Suprapubic skin (tissue), 4 donors: ENCODE measurements around the gene NUDT4. TPM values are rescaled to one million over a fixed set of nuclear protein-coding genes. Genes with fewer than 3 reads are reported as not detected.

Source experiments
- DNase-seq, 2 donors: peaks; one replicate each; pipeline ENCODE4 v3.0.0-alpha.2; 2019; ENCODE audit warnings: low spot score in 2 of 2
- H3K27ac ChIP-seq: fragments of 200-600 bp; sonication (generic); one replicate; pipeline ENCODE4 v1.5.1; 2019
- H3K27me3 ChIP-seq: fragments of 200-600 bp; sonication (generic); one replicate; pipeline ENCODE4 v1.5.1; 2019
- H3K36me3 ChIP-seq: fragments of 200-600 bp; sonication (generic); one replicate; pipeline ENCODE4 v1.5.1; 2019
- H3K4me1 ChIP-seq: fragments of 200-600 bp; sonication (generic); one replicate; pipeline ENCODE4 v1.5.1; 2019
- H3K4me3 ChIP-seq: fragments of 200-600 bp; sonication (generic); one replicate; pipeline ENCODE4 v1.5.1; 2019; ENCODE audit warnings: mild to moderate bottlenecking
- H3K9me3 ChIP-seq: fragments of 200-600 bp; sonication (generic); one replicate; pipeline ENCODE4 v1.5.1; 2019
- CTCF ChIP-seq, 2 donors: fragments of 200-600 bp in 1 of 2; fragments of 450-650 bp in 1 of 2; sonication (generic) in 1 of 2; IDR thresholded peaks; one replicate each; pipeline ENCODE4 v1.5.1; 2016 to 2019; ENCODE audit warnings: antibody characterized with exemption in 2 of 2, mild to moderate bottlenecking in 1 of 2, moderate library complexity in 1 of 2
- EP300 ChIP-seq: sonication (generic); formaldehyde crosslinking; IDR thresholded peaks from one replicate; pipeline ENCODE4 v1.6.1; 2017; ENCODE audit warnings: antibody characterized with exemption
- POLR2A ChIP-seq, 2 donors: fragments of 450-650 bp; IDR thresholded peaks; one replicate each; pipeline ENCODE4 v1.6.1; 2017; ENCODE audit warnings: antibody characterized with exemption in 2 of 2, mild to moderate bottlenecking in 2 of 2, moderate library complexity in 2 of 2
- POLR2AphosphoS5 ChIP-seq, 3 donors: sonication (generic); formaldehyde crosslinking; IDR thresholded peaks; one replicate each; pipeline ENCODE4 v1.6.1; 2017; ENCODE audit warnings: antibody characterized with exemption in 3 of 3
- WGBS: methylation state at CpG from one replicate; pipeline ENCODE4 v1.1.5; 2018; 5-methylcytosine and 5-hydroxymethylcytosine counted together
- total RNA-seq, 4 donors: library from RNA; depleted of rRNA; stranded (reverse); fragments of >200 nt; gene quantifications; one replicate each; pipeline ENCODE4 v1.1.0, GENCODE V29; 2016

Gene NUDT4
- 10 to 100 TPM; 27.1 to 46.7 (median 34.5) TPM for total RNA-seq

GRCh38 chr12:93377252-93378195 lies at the start of gene NUDT4:
Gene NUDT4, plus strand, starts transcription at chr12:93377925. Its CDS starts 398 bp downstream, at chr12:93378323.
- 3% methylated on average over 28 of the region's 79 CpGs for WGBS
- H3K4me1 ChIP-seq: peaks cover 37% of the 10 kb centered on the region
- TF ChIP-seq CTCF (IDR thresholded peaks at IDR 0.05) (no peak), POLR2A (IDR thresholded peaks at IDR 0.05) (peak; percentile 17 to 79), POLR2AphosphoS5 (IDR thresholded peaks at IDR 0.05) (peak in 2 of 3 donors; percentile 61 to 62), EP300 (no peak)

GRCh38 chr12:93333054-93333453 lies 44.7 kb upstream of the NUDT4 start:
- Histone ChIP-seq H3K9me3 (no peaks in the 10 kb centered on the region), H3K4me3 (no peak overlapping the region), H3K4me1 (no peaks in the 10 kb centered on the region), H3K27ac (no peak overlapping the region), H3K27me3 (no peaks in the 10 kb centered on the region), H3K36me3 (no peaks in the 10 kb centered on the region)
- no peak for DNase-seq
- WGBS: 93% methylated on average over 3 of the region's 3 CpGs
- no peak for TF ChIP-seq POLR2A (IDR thresholded peaks at IDR 0.05)

More at GRCh38 chr12:93377252-93378195, at the start of gene NUDT4:
- H3K36me3 ChIP-seq: no peaks in the 10 kb centered on the region
- H3K27ac ChIP-seq: peak within 1 kb of the TSS; percentile 95
- H3K4me3 ChIP-seq: peak within 1 kb of the TSS; percentile 88
- DNase-seq: peak; percentile 97 to 98
- no peaks in the 10 kb centered on the region for H3K9me3 ChIP-seq
- no peaks in the 10 kb centered on the region for H3K27me3 ChIP-seq

- WGBS: 93% methylated on average over 3 of the region's 3 CpGs
Observed at GRCh38 chr12:93333828-93334227, 43.9 kb upstream of the NUDT4 start.

GRCh38 chr12:93335603-93336162 lies 42.0 kb upstream of the NUDT4 start:
- WGBS: 97% methylated on average over 9 of the region's 9 CpGs
- Histone ChIP-seq H3K27ac (no peak overlapping the region), H3K36me3 (no peaks in the 10 kb centered on the region), H3K4me1 (no peaks in the 10 kb centered on the region), H3K4me3 (no peak overlapping the region), H3K27me3 (no peaks in the 10 kb centered on the region), H3K9me3 (no peaks in the 10 kb centered on the region)
- no peak for TF ChIP-seq POLR2AphosphoS5 (IDR thresholded peaks at IDR 0.05)
- TF ChIP-seq CTCF (IDR thresholded peaks at IDR 0.05): no peak
- no peak for TF ChIP-seq EP300
- no peak for TF ChIP-seq POLR2A (IDR thresholded peaks at IDR 0.05)
- no peak for DNase-seq

More at GRCh38 chr12:93333828-93334227, 43.9 kb upstream of the NUDT4 start:
- no peak overlapping the region for H3K4me3 ChIP-seq
- H3K27ac ChIP-seq: no peak overlapping the region
- no peaks in the 10 kb centered on the region for H3K4me1 ChIP-seq
- H3K36me3 ChIP-seq: no peaks in the 10 kb centered on the region
- no peak for TF ChIP-seq EP300
- no peak for TF ChIP-seq CTCF (IDR thresholded peaks at IDR 0.05)
- TF ChIP-seq POLR2A (IDR thresholded peaks at IDR 0.05): no peak
- no peak for TF ChIP-seq POLR2AphosphoS5 (IDR thresholded peaks at IDR 0.05)
- no peaks in the 10 kb centered on the region for H3K9me3 ChIP-seq
- no peaks in the 10 kb centered on the region for H3K27me3 ChIP-seq
- no peak for DNase-seq

GRCh38 chr12:93336291-93336741 lies 41.4 kb upstream of the NUDT4 start:
- DNase-seq: no peak
- TF ChIP-seq CTCF (IDR thresholded peaks at IDR 0.05) (no peak), POLR2AphosphoS5 (IDR thresholded peaks at IDR 0.05) (no peak)
- Histone ChIP-seq H3K27me3 (no peaks in the 10 kb centered on the region), H3K9me3 (no peaks in the 10 kb centered on the region), H3K4me3 (no peak overlapping the region), H3K27ac (no peak overlapping the region), H3K36me3 (no peaks in the 10 kb centered on the region), H3K4me1 (no peaks in the 10 kb centered on the region)
- 42% methylated on average over 4 of the region's 4 CpGs for WGBS
